ENCODE results near the gene OSBPL2. TPM values are rescaled to one million over a fixed set of nuclear protein-coding genes. Genes with fewer than 3 reads are reported as not detected.

OSBPL2 gene
- total and polyA plus RNA-seq, 2 experiments from 2014 or later: 16.6 to 31.2 TPM

GRCh38 chr20:62344092-62344491, 105.8 kb downstream of the OSBPL2 start:
- Mint-ChIP-seq H3K27ac (no peak overlapping the region), H3K36me3 (ENCODE audit: low read depth) (peaks cover 79% of the 10 kb centered on the region)
- H3K36me3 ChIP-seq (ENCODE audit: insufficient read depth): peaks cover 46% of the 10 kb centered on the region

More at GRCh38 chr20:62344092-62344491, 105.8 kb downstream of the OSBPL2 start:
- peaks cover 16% of the 10 kb centered on the region; the same call in 1 of the 2 replicates for H3K79me2 ChIP-seq (replicated peaks; ENCODE audit: insufficient read depth)
- TF ChIP-seq CREB1 (CRISPR knock-in tag; IDR thresholded peaks at IDR 0.05; ENCODE audit: low read depth) (no peak), POLR2AphosphoS5 (IDR thresholded peaks at IDR 0.05; ENCODE audit: low read depth) (no peak), JUNB (IDR thresholded peaks at IDR 0.05; ENCODE audit: unreplicated experiment) (no peak), CTCF (conservative IDR thresholded peaks at IDR 0.05; ENCODE audit: low read depth in 2 of 2) (no peak), ZNF331 (CRISPR knock-in tag; IDR thresholded peaks at IDR 0.05; ENCODE audit: low read depth) (no peak), STAT1 (IDR thresholded peaks at IDR 0.05; ENCODE audit: unreplicated experiment) (no peak), NANOG (IDR thresholded peaks at IDR 0.05; ENCODE audit: borderline replicate concordance) (no peak), EZH2phosphoT487 (IDR thresholded peaks at IDR 0.05; ENCODE audit: unreplicated experiment) (no peak), EZH2 (IDR thresholded peaks at IDR 0.05; ENCODE audit: low read depth, unreplicated experiment) (no peak), REST (IDR thresholded peaks at IDR 0.05; ENCODE audit: unreplicated experiment) (no peak), ZNF462 (CRISPR knock-in tag; IDR thresholded peaks at IDR 0.05) (no peak), ZNF114 (CRISPR knock-in tag; IDR thresholded peaks at IDR 0.05) (no peak), ETS1 (IDR thresholded peaks at IDR 0.05) (no peak)
- ATAC-seq (no peak), DNase-seq (ENCODE audit: low spot score) (no peak)
- no peak overlapping the region for H3K4me3 Mint-ChIP-seq
- H3K27ac ChIP-seq (ENCODE audit: low read depth): no peak overlapping the region
- H3K4me1 Mint-ChIP-seq: peaks cover 2% of the 10 kb centered on the region; the same call in 1 of the 3 replicates
- H4K20me1 ChIP-seq (replicated peaks; ENCODE audit: insufficient read depth): no peaks in the 10 kb centered on the region; the same call in 1 of the 2 replicates
- no peak overlapping the region for H3K4me3 ChIP-seq
- no peaks in the 10 kb centered on the region for H3K4me1 ChIP-seq (ENCODE audit: insufficient read depth)
- H3F3A ChIP-seq (replicated peaks; ENCODE audit: low read depth): peaks cover 22% of the 10 kb centered on the region; the same call in 1 of the 2 replicates
- peaks cover 9% of the 10 kb centered on the region for H3K27me3 Mint-ChIP-seq (ENCODE audit: insufficient read depth, low read depth, poor library complexity)
- H2AFZ ChIP-seq: no peak overlapping the region
- H3K27me3 ChIP-seq (ENCODE audit: insufficient read depth): no peaks in the 10 kb centered on the region
- H3K4me2 ChIP-seq: no peak overlapping the region
- H3K9me2 ChIP-seq (ENCODE audit: insufficient read depth): no peaks in the 10 kb centered on the region
- H3K9me3 Mint-ChIP-seq: peaks cover 14% of the 10 kb centered on the region

Measured in GM23338 (cell line).